ENCODE results near the gene CAPRIN2.

DNA sequence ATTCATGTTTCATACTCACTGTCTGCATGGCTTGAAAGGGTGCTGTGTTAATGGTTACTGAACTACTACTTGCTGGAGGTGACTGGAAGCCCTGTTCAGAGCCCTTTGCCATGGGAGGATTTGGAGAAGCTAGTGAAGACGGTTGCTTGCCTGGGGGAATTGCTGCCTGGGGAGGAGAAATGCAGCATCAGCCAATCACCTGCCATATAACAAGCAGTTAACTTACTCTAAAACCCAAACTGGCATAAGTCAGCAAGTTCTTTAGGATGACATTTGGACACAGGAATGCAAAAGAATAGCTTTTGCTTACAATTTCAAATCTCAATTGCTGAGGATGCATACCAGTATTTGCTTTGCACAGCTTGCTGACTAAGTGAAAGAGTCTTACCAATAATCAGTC lies 35.7 kb downstream of the CAPRIN2 start:
- TF ChIP-seq POLR2A (IDR thresholded peaks at IDR 0.05; ENCODE audit: low read depth, low read length) (no peak), POLR2AphosphoS5 (IDR thresholded peaks at IDR 0.05; ENCODE audit: low read depth, low read length) (no peak), TAF1 (IDR thresholded peaks at IDR 0.05; ENCODE audit: borderline replicate concordance, low read depth, low read length) (no peak)

Data from GM12892 (cell line).